PFSK-1 (cell line): ENCODE data around the gene KIFAP3.

ENCODE experiments used
- POLR2AphosphoS5 ChIP-seq: IDR thresholded peaks from 2 replicates; pipeline ENCODE4 v1.6.1; 2012; ENCODE audit warnings: low read depth, mild to moderate bottlenecking, control low read depth, low read length, moderate library complexity
- REST ChIP-seq, 2 experiments: IDR thresholded peaks; 2 replicates each; pipeline versions ENCODE4 v1.6.1 to v1.8.0; 2011 to 2012; ENCODE audit warnings: low read depth in 2 of 2, low read length in 2 of 2, control low read depth in 1 of 2, inconsistent platforms in 1 of 2, mild to moderate bottlenecking in 1 of 2, moderate library complexity in 1 of 2; ENCODE audit not compliant: insufficient read depth in 1 of 2
- SIN3A ChIP-seq: IDR thresholded peaks from 2 replicates; pipeline ENCODE4 v1.6.1; 2012; ENCODE audit warnings: mild to moderate bottlenecking, low read length, moderate library complexity, borderline replicate concordance; ENCODE audit not compliant: insufficient read depth
- TAF1 ChIP-seq: IDR thresholded peaks from 2 replicates; pipeline ENCODE4 v1.6.1; 2012; ENCODE audit warnings: low read length, control low read depth, borderline replicate concordance; ENCODE audit not compliant: insufficient read depth

GRCh38 chr1:169941982-169942830 is 132.3 kb downstream of the KIFAP3 start:
- TF ChIP-seq REST (IDR thresholded peaks at IDR 0.05; ENCODE audit: insufficient read depth in 1 of 2, low read depth in 2 of 2, low read length in 2 of 2) = no peak
- no peak for TF ChIP-seq SIN3A
- TF ChIP-seq POLR2AphosphoS5 = no peak
- TF ChIP-seq TAF1 = 0 out of 2 replicates have a peak, but pooled peaks have one; percentile 26
